Measurements from ENCODE around the gene FOXO3.
"Not testable (repeated sequence)": the region's sequence is repeated elsewhere in the genome, so short reads cannot be mapped to it uniquely, and the experiment has no call there.

FOXO3 gene

GRCh38 chr6:108665495-108666196 is 104.9 kb downstream of the FOXO3 start:
- DNase-seq = no peak

DNA sequence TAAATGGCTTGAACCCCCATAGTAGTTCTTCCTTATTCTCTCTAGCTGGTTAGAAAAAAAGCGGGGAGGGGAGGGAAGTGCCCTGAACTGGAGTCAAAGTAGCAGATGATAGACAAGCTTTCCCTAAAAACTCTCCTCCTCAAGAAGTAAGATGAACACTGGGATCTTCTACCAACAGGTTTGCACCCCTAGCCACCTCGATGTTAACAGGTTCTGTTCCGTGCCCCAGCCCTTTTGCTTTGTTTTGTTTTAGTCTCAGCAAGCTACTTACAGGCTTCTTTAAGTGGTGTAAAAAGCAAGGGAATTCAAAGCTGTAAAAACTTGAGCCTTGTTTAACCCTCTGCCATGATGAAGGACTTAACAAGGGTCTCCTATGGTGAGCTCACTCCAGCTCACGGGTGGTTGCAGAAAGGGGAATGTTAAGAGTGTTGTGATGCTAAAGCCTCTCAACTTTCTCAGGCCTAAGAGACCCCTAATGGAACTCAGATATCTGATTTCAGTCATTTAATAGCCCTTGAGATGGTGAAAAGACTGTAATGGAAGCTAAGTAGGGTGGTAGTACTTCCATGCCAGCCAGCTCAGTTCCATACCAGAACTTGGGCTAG is 106.0 kb downstream of the FOXO3 start:
- DNase-seq = no peak

DNA sequence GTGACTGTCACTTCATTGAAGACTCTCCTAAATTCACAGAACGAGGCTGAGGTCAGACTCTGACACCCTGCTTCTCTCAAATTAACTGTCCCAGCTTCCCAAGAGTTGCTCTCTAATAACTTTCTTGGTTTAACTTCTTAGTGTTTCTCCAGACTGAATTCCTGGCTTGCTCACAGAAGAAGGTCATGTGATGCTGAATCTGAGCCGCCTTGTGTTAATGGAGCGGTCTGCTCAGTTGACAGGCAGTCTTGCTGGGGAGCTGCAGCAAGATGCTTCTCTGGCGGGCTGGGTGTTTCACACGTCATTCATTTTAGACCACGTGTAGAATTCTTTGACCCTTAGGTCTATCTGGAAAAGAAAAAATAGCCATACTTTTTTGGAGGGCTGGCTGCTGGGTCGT is 107.3 kb downstream of the FOXO3 start:
- no peak for DNase-seq

DNA sequence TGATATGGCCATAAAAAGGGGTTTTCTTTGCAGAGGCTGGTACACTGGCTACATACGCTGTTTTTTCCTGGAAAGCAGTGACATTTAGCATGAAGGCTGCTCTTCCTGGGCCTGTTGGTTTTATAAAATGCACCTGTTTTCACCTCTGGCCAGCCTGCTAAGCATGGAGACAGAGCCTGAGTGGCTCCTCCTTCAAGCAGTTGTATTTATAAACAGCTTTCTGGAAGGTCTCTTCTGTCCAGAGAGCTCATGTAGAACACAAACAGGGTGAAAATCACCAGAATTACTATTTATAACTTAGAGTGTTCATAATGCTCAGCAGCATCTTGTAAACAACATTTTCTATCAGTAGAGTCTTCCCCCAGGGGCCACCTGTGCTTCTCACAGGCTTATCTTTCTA is 109.0 kb downstream of the FOXO3 start:
- DNase-seq = no peak

- no peak for DNase-seq
These were observed 110.5 kb downstream of the FOXO3 start for GRCh38 chr6:108671175-108671574.

- DNase-seq = no peak
These were observed 111.1 kb downstream of the FOXO3 start for GRCh38 chr6:108671790-108672189.

GRCh38 chr6:108672641-108673040 is 111.9 kb downstream of the FOXO3 start:
- DNase-seq = no peak

GRCh38 chr6:108673153-108673552 is 112.4 kb downstream of the FOXO3 start:
- DNase-seq = no peak

- no peak for DNase-seq
These were observed 112.9 kb downstream of the FOXO3 start for GRCh38 chr6:108673602-108674001.

DNA sequence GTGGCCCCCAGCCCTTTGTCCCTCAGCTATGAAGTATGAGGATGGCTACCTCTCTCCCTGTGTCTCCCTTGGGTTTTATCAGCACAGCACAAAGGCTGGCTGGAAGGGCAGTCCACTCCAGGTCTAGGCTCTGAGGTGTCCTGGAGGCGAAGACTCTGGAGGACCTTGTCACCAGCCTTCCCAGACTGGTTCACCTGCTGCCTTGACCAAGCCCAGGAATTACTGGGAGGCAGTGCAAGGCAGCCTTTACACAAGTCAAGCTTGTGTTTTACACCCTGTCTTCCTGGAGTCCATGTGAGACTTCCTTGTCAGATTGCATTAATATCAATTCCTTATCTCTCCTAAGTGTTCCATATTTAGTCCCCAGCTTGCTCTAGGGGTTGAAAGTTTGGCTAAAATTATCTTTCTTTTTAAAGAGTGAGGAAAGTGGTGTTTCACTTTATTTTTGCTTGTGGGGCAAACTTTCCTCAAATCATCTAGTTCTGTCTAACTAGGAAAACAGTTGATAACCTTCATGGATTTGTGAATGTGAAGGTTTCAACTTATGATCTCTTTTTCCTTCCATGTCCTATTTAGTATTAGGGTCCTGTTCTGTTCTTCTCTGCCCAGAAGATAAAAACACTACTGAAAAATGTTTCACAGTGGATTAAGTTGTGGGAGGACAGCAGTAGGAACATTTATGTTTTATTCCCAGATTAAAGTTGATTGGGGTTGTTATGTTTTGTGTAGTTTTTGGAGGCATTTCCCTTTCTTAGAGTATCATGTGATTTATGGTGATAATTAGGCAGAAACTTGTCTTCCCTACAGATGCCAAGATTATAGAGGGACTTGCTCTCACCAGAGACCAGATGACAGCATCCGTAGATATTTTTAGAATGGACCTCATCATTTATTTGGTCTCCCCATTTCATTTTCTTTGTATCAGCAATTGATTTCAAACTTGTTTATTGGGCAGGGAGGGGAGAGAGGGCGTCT is 114.8 kb downstream of the FOXO3 start:
- DNase-seq = no peak

DNA sequence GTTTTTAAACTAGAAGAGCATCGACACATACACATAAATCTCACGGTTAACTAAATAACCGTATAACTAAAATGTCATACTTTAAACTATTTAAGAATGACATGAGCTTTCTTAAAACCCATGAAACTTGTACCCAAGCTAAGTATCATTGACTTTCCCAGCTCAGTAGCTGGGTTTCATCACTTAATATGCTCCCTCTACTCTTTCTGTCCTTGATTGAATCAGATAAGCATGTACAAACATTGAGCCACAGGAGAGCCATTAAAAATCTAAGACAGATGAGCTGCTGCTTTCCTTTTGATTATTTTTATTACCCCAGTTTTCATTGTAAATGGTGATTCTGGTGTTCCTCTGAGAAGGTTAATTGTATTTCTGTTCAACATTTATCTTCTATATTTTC is 115.8 kb downstream of the FOXO3 start:
- no peak for DNase-seq

DNA sequence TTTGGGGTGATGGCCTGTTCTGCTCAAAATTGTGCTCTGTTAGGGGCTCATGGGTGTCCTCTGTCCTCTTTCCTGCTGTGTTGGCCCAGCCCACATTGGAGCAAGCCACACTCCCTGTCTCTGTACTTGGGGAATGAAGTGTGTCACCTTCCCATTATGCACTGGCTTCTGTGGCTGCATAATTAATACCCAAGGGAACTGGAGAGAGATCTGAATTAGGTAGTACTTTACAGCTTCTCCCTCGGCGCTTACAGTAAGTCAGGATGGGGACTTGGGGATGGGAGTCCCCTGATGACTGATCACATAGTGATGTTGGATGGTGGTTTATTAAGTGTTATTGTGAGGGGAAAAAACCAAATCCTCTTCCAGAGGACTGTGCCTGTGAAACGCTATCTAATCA is 116.6 kb downstream of the FOXO3 start:
- DNase-seq = no peak

- no peak for DNase-seq
These were observed 117.2 kb downstream of the FOXO3 start for GRCh38 chr6:108677894-108678293.

- DNase-seq = not testable (repeated sequence)
These were observed 119.6 kb downstream of the FOXO3 start for GRCh38 chr6:108680314-108680713.

GRCh38 chr6:108681721-108682120 is 121.0 kb downstream of the FOXO3 start:
- not testable (repeated sequence) for DNase-seq

- not testable (repeated sequence) for DNase-seq
These were observed 121.8 kb downstream of the FOXO3 start for GRCh38 chr6:108682383-108683119.

GRCh38 chr6:108683976-108684375 is 123.3 kb downstream of the FOXO3 start:
- DNase-seq = not testable (repeated sequence)

GRCh38 chr6:108684771-108685329 is 124.1 kb downstream of the FOXO3 start:
- DNase-seq = no peak

GRCh38 chr6:108685970-108686369 is 125.3 kb downstream of the FOXO3 start:
- DNase-seq = no peak

GRCh38 chr6:108686896-108687295 is 126.2 kb downstream of the FOXO3 start:
- DNase-seq = no peak

DNA sequence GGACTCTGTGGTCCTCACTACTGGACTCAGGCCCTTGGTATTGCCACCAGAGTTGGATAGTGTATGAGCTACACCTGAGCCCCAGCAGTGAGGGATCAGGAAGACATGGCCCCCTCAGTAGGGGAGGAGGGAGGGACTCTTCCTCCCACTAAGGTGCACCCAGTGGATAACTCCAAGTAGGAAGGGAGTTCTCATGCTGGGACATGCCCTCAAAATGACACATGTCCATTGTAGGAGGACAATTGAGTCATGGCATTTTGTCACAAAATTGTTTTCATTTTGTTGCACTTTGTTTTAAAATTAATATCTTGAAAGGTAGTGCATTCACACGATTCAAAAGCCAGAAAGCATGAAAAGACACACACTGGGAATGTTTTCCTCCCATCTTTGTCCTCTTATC is 127.2 kb downstream of the FOXO3 start:
- DNase-seq = no peak
